Liver (tissue), 9 donors: ENCODE results near the gene GARIN3. TPM values are rescaled to one million over a fixed set of nuclear protein-coding genes. Genes with fewer than 3 reads are reported as not detected.

Experiments used
- DNase-seq: peaks from one replicate; pipeline ENCODE4 v3.0.0-alpha.2; 2017; ENCODE audit warnings: low spot score
- H3K27ac ChIP-seq, 2 donors: one replicate each; pipeline ENCODE4 v1.7.0; 2013; ENCODE audit warnings: inconsistent platforms in 2 of 2, low read length in 2 of 2, control low read depth in 1 of 2, low read depth in 1 of 2, mild to moderate bottlenecking in 1 of 2
- H3K27me3 ChIP-seq, 4 donors: one replicate each; pipeline versions ENCODE4 v1.6.1 to v1.7.0; 2013; ENCODE audit warnings: low read length in 3 of 4, inconsistent platforms in 1 of 4, mild to moderate bottlenecking in 1 of 4, moderate library complexity in 1 of 4; ENCODE audit not compliant: control insufficient read depth in 4 of 4, insufficient read depth in 4 of 4
- H3K36me3 ChIP-seq, 4 donors: one replicate each; pipeline versions ENCODE4 v1.6.1 to v1.7.0; 2013; ENCODE audit warnings: low read length in 3 of 4, mild to moderate bottlenecking in 3 of 4, low read depth in 1 of 4, moderate library complexity in 1 of 4; ENCODE audit not compliant: control insufficient read depth in 4 of 4, insufficient read depth in 3 of 4
- H3K4me1 ChIP-seq, 4 donors: one replicate each; pipeline versions ENCODE4 v1.6.1 to v1.7.0; 2013; ENCODE audit warnings: low read length in 3 of 4, mild to moderate bottlenecking in 3 of 4, moderate library complexity in 1 of 4; ENCODE audit not compliant: control insufficient read depth in 4 of 4, insufficient read depth in 4 of 4
- H3K4me3 ChIP-seq, 3 donors: one replicate each; pipeline versions ENCODE4 v1.6.1 to v1.7.0; 2013; ENCODE audit warnings: low read length in 3 of 3, control low read depth in 1 of 3, low read depth in 1 of 3, mild to moderate bottlenecking in 1 of 3
- H3K9ac ChIP-seq, 2 donors: one replicate each; pipeline ENCODE4 v1.7.0; 2013; ENCODE audit warnings: low read length in 2 of 2, mild to moderate bottlenecking in 2 of 2, moderate library complexity in 2 of 2, control low read depth in 1 of 2, low read depth in 1 of 2
- H3K9me3 ChIP-seq, 4 donors: one replicate each; pipeline versions ENCODE4 v1.6.1 to v1.7.0; 2013; ENCODE audit warnings: low read length in 3 of 4; ENCODE audit not compliant: control insufficient read depth in 4 of 4
- CTCF ChIP-seq: fragments of 150-350 bp; IDR thresholded peaks from 2 replicates; pipeline ENCODE4 v1.5.1; 2017; ENCODE audit warnings: improper control_type of control experiment, low read depth, low read length; ENCODE audit not compliant: missing input control
- EGR1 ChIP-seq, 2 donors: IDR thresholded peaks; 2 replicates each; pipeline ENCODE4 v1.6.1; 2016 to 2018; ENCODE audit warnings: antibody characterized with exemption in 2 of 2, low read depth in 2 of 2
- HNF4G ChIP-seq: IDR thresholded peaks from 2 replicates; pipeline ENCODE4 v1.6.1; 2016; ENCODE audit warnings: antibody characterized with exemption
- MAX ChIP-seq: IDR thresholded peaks from 2 replicates; pipeline ENCODE4 v1.6.1; 2016; ENCODE audit warnings: antibody characterized with exemption
- REST ChIP-seq: IDR thresholded peaks from 2 replicates; pipeline ENCODE4 v1.6.1; 2016; ENCODE audit warnings: antibody characterized with exemption, mild to moderate bottlenecking
- TAF1 ChIP-seq: conservative IDR thresholded peaks from 2 replicates; pipeline ENCODE4 v1.6.1; 2016; ENCODE audit warnings: antibody characterized with exemption, mild to moderate bottlenecking
- ZBTB33 ChIP-seq: IDR thresholded peaks from 2 replicates; pipeline ENCODE4 v1.6.1; 2016; ENCODE audit warnings: antibody characterized with exemption
- WGBS: extraction: QIAGEN DNeasy Blood & Tissue Kit; methylation state at CpG from one replicate; pipeline ENCODE4 v1.1.7; 2013; 5-methylcytosine and 5-hydroxymethylcytosine counted together
- polyA plus RNA-seq, 2 donors: library from polyadenylated mRNA; stranded (reverse) in 1 of 2; unstranded in 1 of 2; fragments of 200-250 nt in 1 of 2; fragments of >200 nt in 1 of 2; fragmentation: Nextera tagmentation in 1 of 2; extraction: Ambion mirVana in 1 of 2; gene quantifications; one replicate each; pipeline versions ENCODE4 v1.2.1 to v1.2.3, GENCODE V29; 2013 to 2015
- total RNA-seq, 2 donors: library from RNA; depleted of rRNA; stranded (reverse); fragments of >200 nt; gene quantifications; one replicate each; pipeline ENCODE4 v1.2.3, GENCODE V29; 2014
- TF ChIP-seq, protein P1 (sequence below): IDR thresholded peaks from 2 replicates; pipeline ENCODE4 v1.6.1; 2016; ENCODE audit warnings: antibody characterized with exemption
- donor health status: healthy.
- donor health status: healthy.
- donor health status: healthy.
- donor health status: healthy.
- donor health status: healthy.

GARIN3 gene
- total and polyA plus RNA-seq, 4 donors: not detected

DNA sequence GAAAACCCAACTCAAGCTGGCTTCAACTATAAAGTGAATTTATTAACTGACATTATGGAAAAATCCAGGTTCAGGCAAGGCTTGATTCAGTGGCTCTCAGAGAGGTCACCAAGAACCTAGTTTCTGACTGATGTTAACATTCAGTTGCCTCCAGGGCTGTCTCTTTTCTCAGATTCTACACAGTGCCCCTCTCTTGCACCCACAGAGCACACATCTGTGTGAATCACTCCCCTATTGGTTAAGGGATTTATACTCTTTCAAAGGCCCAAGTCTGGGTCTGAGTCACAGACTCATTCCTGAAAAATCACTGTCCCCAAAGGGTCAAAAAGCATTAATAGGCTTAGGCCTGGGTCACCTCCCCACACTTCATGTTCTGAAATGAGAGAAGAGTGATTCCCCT lies 51.1 kb downstream of the GARIN3 start (continued):
- no peak for TF ChIP-seq REST
- no peak for TF ChIP-seq HNF4G
- TF ChIP-seq MAX: no peak
- TF ChIP-seq TAF1: no peak
- TF ChIP-seq EGR1 (IDR thresholded peaks at IDR 0.05; ENCODE audit: low read depth in 2 of 2): no peak
- TF ChIP-seq, protein P1, sequence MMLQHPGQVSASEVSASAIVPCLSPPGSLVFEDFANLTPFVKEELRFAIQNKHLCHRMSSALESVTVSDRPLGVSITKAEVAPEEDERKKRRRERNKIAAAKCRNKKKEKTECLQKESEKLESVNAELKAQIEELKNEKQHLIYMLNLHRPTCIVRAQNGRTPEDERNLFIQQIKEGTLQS: no peak

GRCh38 chr5:157113002-157113401 lies 53.1 kb downstream of the GARIN3 start:
- DNase-seq: no peak
- Histone ChIP-seq H3K4me1 (no peaks in the 10 kb centered on the region), H3K9me3 (no peaks in the 10 kb centered on the region), H3K36me3 (no peaks in the 10 kb centered on the region), H3K9ac (no peak overlapping the region), H3K27ac (no peak overlapping the region), H3K27me3 (no peaks in the 10 kb centered on the region), H3K4me3 (no peak overlapping the region)
- 44% methylated on average over 5 of the region's 5 CpGs for WGBS
- TF ChIP-seq CTCF (no peak), TAF1 (no peak), ZBTB33 (no peak)
- TF ChIP-seq, protein P1: no peak

Other genes with a start within 250 kb of the GARIN3 start
- 10 to 100 TPM in 1 of 2 donors, 1 to 10 TPM in 1; 3.0 to 38.8 TPM for gene TIMD4, start 203.0 kb downstream of the GARIN3 start, total RNA-seq
- 10 to 100 TPM in 1 of 2 donors, 1 to 10 TPM in 1; 3.2 to 13.9 TPM for gene TIMD4, start 203.0 kb downstream of the GARIN3 start, polyA plus RNA-seq
- gene HAVCR1, start 107.1 kb downstream of the GARIN3 start, total RNA-seq: 1 to 10 TPM in 1 of 2 donors, under 1 TPM in 1; 0.17 to 2.8 TPM
- gene HAVCR1, start 107.1 kb downstream of the GARIN3 start, polyA plus RNA-seq: under 1 TPM in 1 of 2 donors, not detected in 1; 0.07 TPM
- gene HAVCR2, start 57.2 kb downstream of the GARIN3 start, total RNA-seq: 1 to 10 TPM; 5.5 to 9.4 TPM
- 1 to 10 TPM; 1.4 to 3.2 TPM for gene HAVCR2, start 57.2 kb downstream of the GARIN3 start, polyA plus RNA-seq
- gene MED7, start 23.4 kb downstream of the GARIN3 start, total RNA-seq: 1 to 10 TPM; 4.7 to 7.4 TPM
- gene MED7, start 23.4 kb downstream of the GARIN3 start, polyA plus RNA-seq: 1 to 10 TPM; 4.1 to 9.2 TPM
- 1 to 10 TPM in 1 of 2 donors, under 1 TPM in 1; 0.47 to 1.5 TPM for gene ITK, start 14.6 kb upstream of the GARIN3 start, total RNA-seq
- gene ITK, start 14.6 kb upstream of the GARIN3 start, polyA plus RNA-seq: under 1 TPM; 0.35 to 0.40 TPM
- 10 to 100 TPM; 12.6 to 34.1 TPM for gene CYFIP2, start 99.9 kb upstream of the GARIN3 start, total RNA-seq
- 10 to 100 TPM; 22.3 to 38.9 TPM for gene CYFIP2, start 99.9 kb upstream of the GARIN3 start, polyA plus RNA-seq